ENCODE data around the gene CHRNB4.

The CHRNB4 gene

GRCh38 chr15:78630886-78631633 is 9.9 kb downstream of the CHRNB4 start:
- no peak for DNase-seq

DNA sequence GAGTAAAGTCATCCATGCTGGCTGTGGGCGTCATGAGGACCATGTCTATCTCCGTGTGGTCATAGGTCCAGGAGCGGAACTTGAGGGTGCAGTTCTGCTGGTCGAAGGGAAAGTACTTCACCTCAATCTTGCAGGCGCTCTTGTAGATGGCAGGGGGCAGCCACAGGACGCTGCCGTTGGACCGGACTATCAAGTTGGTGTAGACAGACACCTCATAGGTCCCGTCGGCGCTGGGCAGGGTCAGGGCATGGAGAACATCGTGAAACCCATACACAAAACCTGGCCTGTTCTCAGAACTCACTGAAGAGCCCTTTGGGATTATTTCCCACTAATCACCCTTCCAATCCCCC is 11.3 kb downstream of the CHRNB4 start:
- DNase-seq = no peak

- DNase-seq = no peak
Observed at GRCh38 chr15:78629031-78629715, 11.8 kb downstream of the CHRNB4 start.

GRCh38 chr15:78628227-78628626 is 12.8 kb downstream of the CHRNB4 start:
- no peak for DNase-seq

GRCh38 chr15:78627348-78627747 is 13.7 kb downstream of the CHRNB4 start:
- DNase-seq = no peak

- DNase-seq = no peak
Observed at GRCh38 chr15:78626381-78626995, 14.5 kb downstream of the CHRNB4 start.

DNA sequence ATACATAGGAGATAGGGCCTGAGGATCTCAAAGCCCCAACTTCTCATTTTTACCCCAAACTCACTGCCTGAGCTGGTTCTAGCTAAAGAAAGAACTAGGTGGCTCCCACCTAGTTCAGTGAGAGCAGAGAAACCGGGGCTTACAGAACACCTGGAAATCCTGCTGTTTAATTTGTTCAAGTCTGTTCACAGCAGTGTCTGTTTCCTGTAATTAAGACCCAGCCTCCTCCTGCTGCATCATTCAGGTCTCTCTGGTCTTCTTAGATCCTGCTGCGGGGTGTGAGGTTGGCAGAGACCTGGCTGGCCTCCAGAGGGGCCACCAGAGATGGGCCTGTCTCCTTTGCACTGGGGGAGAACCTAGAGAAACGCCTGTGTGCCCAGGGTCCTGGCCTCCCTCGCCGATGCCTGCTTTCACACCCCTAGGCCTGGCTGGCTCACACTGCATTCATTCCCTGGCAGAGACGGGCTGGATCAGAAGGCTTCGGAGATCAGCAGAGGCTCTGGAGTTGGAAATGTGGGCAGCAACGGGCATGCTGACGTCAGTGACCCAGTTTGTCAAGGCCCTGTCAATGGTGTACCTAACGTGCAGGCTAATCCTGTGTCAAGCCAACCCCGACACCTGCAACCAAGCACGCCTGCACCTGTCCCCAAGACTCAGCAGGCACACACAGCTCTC is 15.3 kb downstream of the CHRNB4 start:
- DNase-seq = no peak

GRCh38 chr15:78624651-78625590 is 16.1 kb downstream of the CHRNB4 start:
- DNase-seq = no peak

DNA sequence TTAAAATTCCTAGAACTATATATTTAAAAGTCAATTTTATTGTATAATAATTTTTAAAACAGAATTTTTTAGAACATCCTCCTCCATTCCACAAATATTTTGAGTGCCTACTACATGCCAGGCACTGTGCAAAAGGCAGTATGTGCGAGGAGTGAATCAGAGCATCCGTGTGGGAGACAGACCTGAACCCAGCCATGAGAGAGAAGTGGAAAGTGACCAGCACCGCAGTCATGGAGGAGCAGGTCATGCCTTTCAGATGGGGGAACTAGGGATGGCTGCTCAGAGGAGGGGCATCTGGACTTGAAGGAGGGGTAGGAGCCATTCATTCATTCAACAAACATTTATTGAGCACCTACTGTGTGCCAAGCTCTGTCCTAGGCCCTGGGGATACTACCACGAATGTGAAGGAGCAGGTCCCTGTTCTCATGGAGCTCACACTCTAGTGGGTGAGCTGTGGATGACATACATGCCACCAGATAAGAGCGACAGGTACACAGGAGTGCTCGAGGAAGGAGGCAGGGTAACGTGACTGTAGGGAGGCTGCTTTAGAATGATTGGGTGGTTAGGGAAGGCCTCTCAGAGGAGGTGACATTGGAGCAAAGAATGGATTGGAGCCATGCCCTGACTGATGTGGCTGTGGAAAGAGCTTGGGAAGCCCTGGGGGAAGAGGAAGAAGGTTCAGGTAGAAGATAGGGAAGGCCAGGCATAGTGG is 17.1 kb downstream of the CHRNB4 start:
- no peak for DNase-seq

GRCh38 chr15:78621810-78622402 is 19.1 kb downstream of the CHRNB4 start:
- DNase-seq = no peak

- DNase-seq = peak; percentile 65
Observed at GRCh38 chr15:78620527-78621421, 20.2 kb downstream of the CHRNB4 start, which contains the start of gene CHRNA3. Gene CHRNA3, minus strand, starts transcription at chr15:78620996. Its CDS starts 202 bp downstream, at chr15:78620794.

- DNase-seq = peak; percentile 84
Observed at GRCh38 chr15:78620021-78620526, 20.9 kb downstream of the CHRNB4 start.

- no peak for DNase-seq
Observed at GRCh38 chr15:78619022-78619950, 21.7 kb downstream of the CHRNB4 start.

DNA sequence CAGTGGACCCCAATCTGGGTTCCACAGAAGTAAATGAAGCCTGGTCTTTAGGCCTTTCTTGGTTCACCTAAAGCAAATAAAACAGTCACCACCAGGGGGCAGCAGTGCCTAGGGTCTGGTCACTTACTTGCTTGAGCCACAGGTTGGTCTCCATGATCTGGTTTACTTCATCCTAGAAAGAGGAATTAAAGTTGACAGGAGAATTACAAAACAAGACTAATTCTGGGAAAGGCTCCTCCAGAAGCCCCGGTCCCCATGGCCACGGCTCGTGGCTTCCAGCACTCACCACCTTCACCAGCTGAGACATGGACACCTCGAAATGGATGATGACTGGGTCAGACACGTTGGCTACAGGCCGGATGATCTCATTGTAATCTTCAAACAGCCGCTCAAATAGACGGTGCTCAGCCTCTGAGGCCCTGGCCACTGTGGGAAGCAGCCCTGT is 22.5 kb downstream of the CHRNB4 start:
- DNase-seq = peak; percentile 89

- DNase-seq = no peak
Observed at GRCh38 chr15:78618064-78618463, 22.9 kb downstream of the CHRNB4 start.

DNA sequence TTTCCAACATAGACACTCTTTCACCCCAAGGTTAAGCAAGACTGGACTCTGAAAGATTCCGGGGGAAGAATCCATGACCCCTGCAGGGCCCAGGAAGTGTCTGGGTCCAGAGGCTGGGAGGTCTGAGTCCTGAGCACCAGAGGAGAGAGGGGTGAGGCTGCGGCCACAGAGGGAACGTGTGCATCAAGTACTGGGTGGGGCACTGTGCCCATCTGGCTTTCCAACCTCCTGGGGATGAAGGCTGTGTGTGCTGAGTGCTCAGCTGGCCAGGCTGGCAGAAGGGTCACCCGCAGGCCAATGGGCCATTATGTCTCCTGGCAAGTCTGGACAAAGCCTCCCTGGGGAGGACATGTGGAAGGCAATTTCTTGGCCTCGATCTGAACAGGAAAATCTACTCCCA is 23.5 kb downstream of the CHRNB4 start:
- no peak for DNase-seq

DNA sequence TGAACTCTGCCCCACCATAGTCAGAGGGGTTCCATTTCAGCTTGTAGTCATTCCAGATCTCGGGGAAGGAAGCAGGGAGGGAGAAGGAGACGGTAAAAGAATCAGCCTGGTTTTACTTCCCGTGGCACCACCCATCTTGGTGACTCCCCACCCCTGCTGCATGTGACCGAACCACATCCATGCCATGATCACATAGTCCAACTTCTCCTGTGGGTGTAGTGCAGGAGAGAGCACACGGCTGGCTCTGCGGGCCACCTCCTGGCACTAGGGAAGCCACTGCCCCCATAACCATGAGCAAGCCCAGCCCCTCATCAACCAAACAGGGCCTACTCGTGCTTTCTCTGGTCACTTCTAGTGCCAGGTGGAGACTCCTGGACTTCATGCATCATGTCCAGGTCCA is 23.9 kb downstream of the CHRNB4 start:
- no peak for DNase-seq

GRCh38 chr15:78616506-78616905 is 24.5 kb downstream of the CHRNB4 start:
- no peak for DNase-seq

- DNase-seq = no peak
Observed at GRCh38 chr15:78615151-78615589, 25.8 kb downstream of the CHRNB4 start.

Data from islet precursor cell (in vitro differentiated cells).